ENCODE results near the gene OR13C8.
"Not testable (repeated sequence)": the region's sequence is repeated elsewhere in the genome, so short reads cannot be mapped to it uniquely, and the experiment has no call there.

The OR13C8 gene, protein sequence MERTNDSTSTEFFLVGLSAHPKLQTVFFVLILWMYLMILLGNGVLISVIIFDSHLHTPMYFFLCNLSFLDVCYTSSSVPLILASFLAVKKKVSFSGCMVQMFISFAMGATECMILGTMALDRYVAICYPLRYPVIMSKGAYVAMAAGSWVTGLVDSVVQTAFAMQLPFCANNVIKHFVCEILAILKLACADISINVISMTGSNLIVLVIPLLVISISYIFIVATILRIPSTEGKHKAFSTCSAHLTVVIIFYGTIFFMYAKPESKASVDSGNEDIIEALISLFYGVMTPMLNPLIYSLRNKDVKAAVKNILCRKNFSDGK

DNA sequence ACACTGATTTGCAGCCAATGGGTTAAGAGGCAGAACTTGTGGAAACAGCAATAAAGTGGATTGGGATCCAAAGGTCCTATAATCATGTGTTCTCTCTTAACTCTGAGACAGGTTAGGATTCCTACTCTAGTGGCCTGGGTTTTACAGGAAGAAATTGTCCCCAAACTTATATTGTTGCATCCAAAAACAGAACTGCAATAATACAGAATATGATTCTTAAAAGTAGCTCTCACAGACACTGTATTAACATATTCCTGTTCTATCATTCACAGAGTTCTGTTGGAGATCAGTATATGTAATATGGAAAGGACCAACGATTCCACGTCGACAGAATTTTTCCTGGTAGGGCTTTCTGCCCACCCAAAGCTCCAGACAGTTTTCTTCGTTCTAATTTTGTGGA is at the start of gene OR13C8:
OR13C8 (plus strand) TSS at position 301 of the 400 bp plus-strand sequence; CDS start at position 301, 0 bp downstream.
- DNase-seq (ENCODE audit: low read depth): no peak

DNA sequence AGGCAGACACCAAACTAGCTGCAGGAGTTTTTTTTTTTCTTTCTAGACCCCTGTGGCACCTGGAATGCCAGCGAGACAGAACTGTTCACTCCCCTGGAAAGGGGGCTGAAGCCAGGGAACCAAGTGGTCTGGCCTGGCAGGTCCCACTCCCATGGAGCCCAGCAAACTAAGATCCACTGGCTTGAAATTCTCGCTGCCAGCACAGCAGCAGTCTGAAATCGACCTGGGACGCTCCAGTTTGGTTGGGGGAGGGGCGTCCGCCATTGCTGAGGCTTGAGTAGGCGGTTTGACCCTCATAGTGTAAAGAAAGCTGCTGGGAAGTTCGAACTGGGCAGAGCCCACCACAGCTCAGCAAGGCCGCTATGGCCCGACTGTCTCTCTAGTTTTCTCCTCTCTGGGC is 48.7 kb upstream of the OR13C8 start:
- not testable (repeated sequence) for DNase-seq (ENCODE audit: low read depth)

DNA sequence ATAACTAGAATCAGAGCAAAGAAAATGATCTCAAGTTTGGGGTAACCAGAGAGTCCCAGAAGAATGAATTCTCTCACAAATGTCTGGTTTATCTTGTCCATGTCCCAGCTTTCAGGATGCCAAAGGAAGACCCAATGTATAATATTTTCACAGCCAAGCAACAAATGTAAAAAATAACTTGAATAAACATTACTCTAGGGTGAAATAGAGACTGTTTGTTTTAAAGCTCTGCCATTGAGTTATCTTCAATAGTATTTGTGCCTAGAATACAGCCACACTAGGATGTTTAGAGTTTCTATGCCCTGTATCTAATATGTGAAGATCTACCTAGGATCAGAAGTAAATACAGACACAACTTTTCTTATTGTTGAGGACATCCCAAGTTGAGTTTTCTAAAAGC is 41.9 kb upstream of the OR13C8 start, which contains the start of gene OR13C4:
OR13C4 (minus strand) TSS at position 101 of the 400 bp plus-strand sequence; CDS start at position 101, 0 bp downstream.
- DNase-seq (ENCODE audit: low read depth): no peak

DNA sequence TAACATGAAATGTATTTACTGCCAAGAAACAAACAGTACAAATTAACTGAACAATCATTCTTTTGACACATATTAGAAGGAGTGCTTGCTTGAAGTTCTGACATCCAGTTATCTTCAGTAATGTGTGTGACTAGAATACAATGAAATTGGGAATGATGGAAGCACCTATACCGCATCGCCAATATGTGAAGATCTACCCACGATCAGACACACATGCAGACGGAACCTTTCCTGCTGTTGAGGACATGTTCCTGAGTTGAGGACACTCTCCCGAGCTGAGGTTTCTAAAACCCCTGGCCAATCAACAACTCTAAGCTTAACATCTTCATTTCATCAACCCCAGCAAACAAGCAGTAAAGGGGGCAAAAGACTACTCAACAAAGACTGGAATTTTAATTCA is 32.2 kb upstream of the OR13C8 start, which contains the start of gene OR13C3:
OR13C3 (minus strand) TSS at position 101 of the 400 bp plus-strand sequence. CDS start 133 bp downstream, outside the sequence.
- DNase-seq (ENCODE audit: low read depth): no peak

DNA sequence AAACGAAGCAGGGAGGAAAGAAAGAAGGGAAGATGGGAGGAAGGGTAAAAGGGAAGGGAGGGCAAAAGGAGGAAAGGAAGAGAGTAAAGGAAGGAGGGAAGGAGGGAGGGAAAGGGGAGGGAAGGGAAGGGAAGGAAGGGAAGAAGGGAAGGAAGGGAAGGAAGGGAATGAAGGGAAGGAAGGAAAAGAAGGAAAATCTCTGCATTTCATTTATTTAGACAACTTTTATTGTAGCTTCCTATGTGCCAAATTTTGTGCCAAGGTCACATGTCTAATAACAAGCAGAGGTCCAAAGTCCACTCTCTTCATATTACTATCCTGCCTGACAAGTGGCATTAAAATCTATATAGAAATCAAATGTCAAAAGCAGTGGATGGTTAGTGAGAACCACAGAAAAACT is 29.7 kb upstream of the OR13C8 start:
- DNase-seq (ENCODE audit: low read depth): no peak

DNA sequence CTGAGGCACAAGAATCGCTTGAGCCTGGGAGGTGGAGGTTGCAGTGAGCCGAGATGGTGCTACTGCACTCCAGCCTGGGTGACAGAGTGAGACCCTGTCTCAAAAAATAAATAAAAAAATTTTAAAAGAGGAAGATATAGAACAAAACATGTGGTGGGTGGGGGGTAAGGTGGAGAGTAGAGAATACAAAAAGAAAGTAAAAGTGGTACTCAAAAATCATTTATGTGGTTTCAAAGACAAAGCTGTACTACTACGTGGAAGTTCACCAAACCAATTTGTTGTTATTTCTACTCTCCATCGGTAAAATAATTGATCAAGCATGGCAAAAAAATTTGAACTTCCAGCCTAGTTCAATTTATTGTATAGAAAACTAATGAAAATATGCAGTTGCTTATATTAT is 24.3 kb upstream of the OR13C8 start:
- DNase-seq (ENCODE audit: low read depth): no peak

DNA sequence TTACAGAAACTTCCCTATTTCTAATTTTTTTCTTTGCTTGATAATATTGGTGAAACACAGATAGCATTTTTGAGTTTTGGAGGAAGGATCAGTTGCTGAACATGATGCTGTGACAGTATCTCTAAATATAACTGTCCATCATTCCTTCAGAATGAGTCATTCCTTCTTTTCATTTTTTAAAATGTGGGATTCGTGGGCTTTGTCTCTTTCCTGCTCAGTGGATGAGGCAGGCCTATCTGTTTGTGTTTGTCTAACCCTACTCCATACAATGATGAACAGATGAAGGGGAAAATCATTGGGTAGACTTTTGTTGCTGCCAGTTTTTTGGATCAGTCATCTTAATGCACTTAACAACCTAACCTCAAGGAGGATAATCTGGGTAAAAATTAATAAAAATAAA is 15.7 kb upstream of the OR13C8 start:
- DNase-seq (ENCODE audit: low read depth): peak; percentile 12

DNA sequence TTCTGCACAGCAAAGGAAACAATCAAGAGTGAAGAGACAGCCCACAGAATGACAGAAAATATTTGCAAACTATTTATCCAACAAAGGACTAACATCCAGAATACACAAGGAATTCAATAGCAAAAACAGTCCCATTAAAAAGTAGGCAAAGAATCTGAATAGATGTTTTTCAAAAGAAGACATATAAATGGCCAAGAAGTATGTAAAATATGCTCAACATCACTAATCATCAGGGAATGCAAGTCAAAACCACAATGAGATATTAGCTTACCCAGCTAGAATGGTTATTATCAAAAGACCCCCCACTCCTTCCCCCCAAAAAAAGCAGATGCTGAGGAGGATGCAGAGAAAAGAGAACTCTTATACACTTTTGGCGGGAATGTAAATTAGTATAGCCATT is 13.4 kb upstream of the OR13C8 start:
- DNase-seq (ENCODE audit: low read depth): peak; percentile 0

DNA sequence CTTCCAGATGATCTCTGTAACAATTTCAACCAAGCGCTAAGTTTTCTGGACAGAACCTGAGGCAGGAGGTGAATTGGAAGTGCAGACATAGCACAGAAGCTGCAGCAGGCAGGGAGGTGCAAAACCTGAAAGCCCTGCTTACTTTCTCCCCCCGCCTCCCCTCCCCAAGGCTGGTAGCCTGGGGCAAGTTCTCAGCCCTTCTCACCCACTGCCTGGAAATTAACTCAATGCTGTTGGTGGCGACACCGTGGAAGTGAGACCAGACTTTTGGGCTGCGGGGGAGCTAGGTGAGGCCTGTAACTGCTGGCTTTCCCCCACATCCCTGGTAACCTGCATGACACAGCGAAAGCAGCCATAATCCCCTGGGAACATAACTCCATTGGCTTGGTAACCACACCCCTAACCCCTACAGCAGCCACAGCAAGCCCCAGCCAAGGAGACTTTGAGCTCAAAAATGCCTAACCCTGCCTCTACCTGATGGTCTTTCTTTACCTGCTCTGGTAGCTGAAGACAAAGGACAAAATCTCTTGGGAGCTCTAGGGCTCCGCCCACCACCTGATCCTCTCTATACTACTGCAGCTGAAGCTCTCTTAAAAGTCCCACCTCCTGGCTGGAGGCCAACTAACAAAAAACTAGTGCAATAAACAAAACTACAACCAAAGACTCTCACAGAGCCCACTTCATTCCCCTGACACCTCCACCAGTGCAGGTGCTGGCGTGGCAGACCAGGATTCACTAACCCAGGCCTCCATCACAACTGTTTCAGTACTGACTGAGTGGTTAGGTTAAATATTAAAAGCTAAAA is 11.9 kb upstream of the OR13C8 start:
- no peak for DNase-seq (ENCODE audit: low read depth)

DNA sequence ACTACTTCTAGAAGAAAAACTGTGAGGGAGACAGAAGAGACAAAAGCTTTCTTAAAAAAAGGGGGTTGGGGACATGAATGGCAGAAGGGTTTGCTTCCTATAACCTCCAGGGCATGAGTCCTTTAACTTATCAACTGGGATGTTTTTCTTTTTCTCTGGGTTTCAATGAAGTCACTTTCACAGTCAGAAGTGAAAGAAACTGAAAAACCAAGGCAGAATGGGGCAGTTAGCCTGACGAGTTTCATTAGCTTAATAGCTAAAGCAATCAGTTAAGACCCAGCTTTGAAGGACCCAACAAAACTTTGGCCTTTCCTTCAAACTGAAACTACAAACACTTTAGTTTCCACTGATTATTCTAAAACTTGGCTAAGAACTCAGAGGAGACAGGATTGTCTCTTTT is 4.6 kb upstream of the OR13C8 start:
- DNase-seq (ENCODE audit: low read depth): no peak

DNA sequence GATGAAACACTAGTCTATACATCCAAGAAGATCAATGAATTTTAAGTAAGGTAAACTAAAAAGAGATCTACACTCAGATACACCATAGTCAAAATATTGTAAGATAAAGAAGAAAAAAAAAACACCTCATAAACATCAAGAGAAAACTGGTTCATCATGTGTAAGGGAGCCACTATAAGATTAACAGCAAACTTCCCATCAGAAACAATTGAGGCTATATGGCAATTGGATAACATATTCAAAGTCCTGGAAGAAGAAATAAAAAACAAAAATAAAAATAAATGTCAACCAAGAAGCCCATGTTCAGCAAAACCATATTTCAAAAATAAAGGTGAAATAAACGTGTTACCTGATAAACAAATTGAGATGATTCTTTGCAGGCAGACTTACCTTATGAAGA is 3.6 kb downstream of the OR13C8 start:
- no peak for DNase-seq (ENCODE audit: low read depth)

DNA sequence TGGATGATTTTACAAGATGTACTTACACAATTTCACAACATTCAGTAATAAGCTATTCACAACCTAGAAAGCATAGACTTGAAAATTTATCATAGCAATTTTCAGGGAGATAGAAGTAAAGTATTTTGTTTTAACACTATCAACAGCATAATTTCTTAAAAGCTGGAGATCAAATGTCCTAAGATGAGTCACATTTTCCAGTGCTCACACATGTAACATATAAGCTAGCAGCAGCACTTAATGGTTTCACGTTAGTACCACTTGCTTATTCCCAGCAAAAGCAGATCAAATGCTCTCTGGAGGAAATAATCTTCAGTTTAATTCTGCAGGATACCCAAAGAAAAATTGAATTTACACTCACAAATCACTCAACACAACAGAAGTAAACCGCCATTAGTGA is 6.5 kb downstream of the OR13C8 start:
- DNase-seq (ENCODE audit: low read depth): peak; percentile 8

DNA sequence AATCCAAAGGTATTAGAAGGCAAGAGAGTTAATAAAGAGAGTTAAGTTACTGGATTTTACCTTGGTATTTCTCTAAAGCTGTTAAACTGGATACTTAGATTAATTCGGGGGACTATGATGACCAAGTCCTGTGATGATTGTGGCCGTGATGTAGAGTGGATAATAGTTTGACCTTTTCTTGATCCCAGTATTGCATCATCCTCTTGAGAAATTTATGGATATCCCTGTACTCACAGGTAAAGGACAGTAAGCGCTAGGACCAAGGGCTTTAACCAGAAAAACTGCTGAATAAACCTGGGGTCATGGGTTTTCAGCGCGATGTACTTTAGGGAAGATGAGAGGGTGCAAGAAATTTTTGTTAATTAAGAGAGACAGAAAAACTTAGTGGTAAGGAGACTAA is 8.3 kb downstream of the OR13C8 start:
- DNase-seq (ENCODE audit: low read depth): no peak

DNA sequence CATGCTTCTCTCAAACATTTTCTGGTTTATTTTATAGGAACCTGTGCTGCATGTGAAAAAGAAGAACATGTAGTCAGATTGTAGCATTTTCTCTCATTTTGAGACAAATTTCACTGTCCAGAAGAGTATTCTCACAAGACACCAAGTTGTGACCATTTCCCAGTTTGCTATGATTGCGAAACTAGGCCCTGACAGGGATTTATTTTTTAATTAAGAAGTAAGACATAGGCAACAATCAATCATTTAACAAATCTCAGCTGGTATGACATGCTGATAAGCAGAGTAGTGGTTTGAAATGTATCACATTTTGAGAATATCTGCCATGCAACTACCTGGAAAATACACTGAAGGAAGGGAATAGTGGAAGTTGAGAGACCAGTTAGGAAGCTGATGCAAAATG is 11.6 kb downstream of the OR13C8 start:
- no peak for DNase-seq (ENCODE audit: low read depth)

DNA sequence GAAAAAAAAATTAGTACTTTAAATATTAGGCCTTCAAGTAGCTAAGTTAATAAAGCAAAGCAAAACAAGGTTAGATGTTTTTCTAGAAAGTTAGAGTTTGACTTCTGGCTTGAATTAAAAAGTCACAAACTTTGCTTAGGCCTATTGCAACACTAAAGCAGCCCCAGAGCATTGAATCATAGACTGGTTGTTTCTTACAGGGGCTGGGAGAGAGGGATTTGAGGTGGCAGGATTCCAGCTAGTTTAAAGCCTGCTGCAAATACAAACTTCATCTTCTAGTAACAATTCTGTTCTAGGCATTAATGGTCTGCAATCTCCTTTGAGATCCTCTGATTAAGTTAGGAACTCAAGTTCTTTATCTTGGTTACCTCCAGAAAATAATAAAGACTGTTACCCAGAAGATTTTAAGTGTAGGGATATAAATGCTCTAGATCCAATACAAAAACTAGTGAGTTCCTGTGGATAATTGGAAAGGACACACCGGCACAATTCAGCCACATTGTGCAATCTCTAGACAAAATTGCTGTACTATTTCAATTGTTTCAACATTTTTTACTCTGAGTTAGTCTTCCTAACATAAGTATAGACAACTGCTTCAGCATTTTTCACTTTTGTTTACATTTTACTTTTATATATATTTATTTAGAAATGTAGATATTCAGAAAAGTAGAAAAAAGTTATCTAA is 17.7 kb downstream of the OR13C8 start:
- DNase-seq (ENCODE audit: low read depth): peak; percentile 54

DNA sequence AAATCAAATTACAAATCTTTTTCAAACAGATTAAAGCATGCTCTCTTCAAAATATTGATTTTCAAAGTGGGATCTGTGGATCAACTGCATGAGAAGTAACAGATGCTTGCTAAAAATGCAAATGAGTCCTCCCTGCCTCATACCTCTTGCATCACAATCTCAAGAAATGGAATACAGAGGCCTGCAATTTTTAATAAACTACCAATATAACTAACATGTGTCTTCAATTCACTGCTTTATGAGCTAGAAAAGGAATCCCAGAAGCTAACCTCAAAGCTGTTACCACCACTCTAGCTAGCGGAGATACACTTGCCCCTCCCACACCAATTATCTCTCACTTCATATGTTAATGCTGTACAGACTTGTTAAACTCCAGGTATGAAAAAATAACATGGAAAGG is 20.7 kb downstream of the OR13C8 start:
- DNase-seq (ENCODE audit: low read depth): no peak

DNA sequence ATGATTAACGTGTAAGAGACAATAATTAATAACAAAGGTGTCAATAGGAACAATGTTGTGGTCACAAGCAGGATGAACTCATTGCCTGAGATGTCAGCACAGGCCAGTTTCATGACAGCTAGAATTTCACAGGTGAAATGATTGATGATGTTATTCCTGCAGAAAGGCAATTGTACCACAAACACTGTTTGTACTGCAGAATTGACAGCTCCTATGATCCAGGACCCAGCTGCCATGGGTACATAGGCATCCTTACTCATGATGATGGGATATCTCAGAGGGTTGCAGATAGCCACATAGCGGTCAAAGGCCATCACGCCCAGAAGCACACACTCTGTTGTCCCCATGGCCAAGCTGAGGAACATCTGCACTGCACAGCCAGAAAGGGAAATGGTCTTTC is 29.8 kb downstream of the OR13C8 start:
- not testable (repeated sequence) for DNase-seq (ENCODE audit: low read depth)

DNA sequence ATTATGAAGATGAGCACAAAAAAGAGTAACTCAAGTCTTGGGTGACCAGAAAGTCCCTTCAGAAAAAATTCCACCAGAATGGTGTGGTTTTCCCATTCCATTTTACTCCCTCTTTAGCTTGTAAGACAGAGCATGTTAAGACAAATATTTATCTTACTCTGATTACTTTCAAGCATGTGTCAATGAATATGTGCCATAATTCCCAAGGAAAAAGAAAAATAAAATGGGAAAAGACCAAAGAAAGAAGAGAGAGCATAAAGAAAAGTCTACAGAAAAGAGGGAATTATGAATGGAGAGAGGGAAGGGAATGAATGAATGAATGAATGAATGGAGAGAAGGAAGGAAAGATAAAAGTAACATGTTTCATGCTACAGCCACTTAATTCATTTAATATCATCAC is 30.3 kb downstream of the OR13C8 start, which contains the start of gene OR13C5:
OR13C5 (minus strand) TSS at position 101 of the 400 bp plus-strand sequence; CDS start at position 101, 0 bp downstream.
- DNase-seq (ENCODE audit: low read depth): not testable (repeated sequence)

DNA sequence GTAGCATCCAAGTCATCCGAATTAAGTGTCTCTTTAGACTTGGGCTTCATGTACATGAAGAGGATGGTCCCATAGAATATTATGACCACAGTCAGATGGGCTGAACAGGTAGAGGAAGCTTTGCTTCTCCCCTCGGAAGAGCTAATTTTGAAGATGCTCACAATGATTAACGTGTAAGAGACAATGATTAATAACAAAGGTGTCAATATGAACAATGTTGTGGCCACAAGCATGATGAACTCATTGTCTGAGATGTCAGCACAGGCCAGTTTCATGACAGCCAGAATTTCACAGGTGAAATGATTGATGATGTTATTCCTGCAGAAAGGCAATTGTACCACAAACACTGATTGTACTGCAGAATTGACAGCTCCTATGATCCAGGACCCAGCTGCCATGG is 35.8 kb downstream of the OR13C8 start:
- no peak for DNase-seq (ENCODE audit: low read depth)

DNA sequence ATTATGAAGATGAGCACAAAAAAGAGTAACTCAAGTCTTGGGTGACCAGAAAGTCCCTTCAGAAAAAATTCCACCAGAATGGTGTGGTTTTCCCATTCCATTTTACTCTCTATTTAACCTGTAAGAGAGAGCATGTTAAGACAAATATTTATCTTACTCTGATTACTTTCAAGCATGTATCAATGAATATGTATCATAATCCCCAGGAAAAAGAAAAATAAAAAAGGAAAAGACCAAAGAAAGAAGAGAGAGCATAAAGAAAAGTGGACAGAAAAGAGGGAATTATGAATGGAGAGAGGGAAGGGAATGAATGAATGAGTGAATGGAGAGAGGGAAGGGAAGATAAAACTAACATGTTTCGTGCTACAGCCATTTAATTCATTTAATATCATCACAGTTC is 36.6 kb downstream of the OR13C8 start, which contains the start of gene OR13C2:
OR13C2 (minus strand) TSS at position 101 of the 400 bp plus-strand sequence; CDS start at position 101, 0 bp downstream.
- not testable (repeated sequence) for DNase-seq (ENCODE audit: low read depth)

DNA sequence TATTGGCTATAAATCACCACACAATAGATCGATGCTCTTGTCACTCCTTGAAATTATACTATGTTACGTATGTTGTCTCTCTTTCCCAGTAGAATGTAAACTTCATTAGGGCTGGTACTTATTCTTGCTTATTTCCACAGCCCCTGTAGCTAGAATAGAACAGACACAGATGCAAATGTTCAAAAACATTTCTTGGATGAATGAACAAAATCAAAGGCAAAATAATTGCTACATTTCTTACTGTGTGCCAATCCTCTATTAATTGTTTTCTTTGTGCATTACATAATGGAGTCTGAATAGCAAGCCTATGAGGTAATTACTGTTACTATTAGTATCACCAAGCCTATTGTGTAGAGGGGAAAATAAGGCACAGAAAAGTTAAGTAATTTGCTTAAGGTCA is 37.2 kb downstream of the OR13C8 start:
- DNase-seq (ENCODE audit: low read depth): peak; percentile 2

DNA sequence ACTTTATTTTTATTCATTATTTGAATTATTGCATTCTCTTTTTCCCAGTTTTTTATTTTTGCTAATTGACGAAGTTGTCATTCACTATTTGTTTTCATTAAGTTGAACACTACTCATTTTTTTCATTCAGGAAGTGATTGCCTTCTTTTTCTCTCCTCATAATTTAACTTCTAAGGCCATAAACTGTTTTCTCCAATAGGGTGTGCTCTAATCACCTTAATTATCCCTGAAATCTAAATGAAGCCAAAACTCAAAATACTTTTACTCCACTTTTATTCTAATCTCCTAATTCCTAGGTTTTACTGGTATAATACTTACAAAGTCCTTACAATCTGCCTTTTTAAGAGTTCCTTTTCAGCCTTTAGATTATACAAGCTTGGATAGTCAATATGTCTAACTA is 39.4 kb downstream of the OR13C8 start:
- peak; percentile 1 for DNase-seq (ENCODE audit: low read depth)

Data from iris pigment epithelial cell (primary cell).